RKO (cell line): ENCODE measurements around the gene TEK.

Experiments
- DNase-seq: peaks from one replicate; pipeline ENCODE4 v3.0.0-alpha.2; 2016; ENCODE audit warnings: low spot score

Gene TEK

GRCh38 chr9:27124151-27124550, 15.1 kb downstream of the TEK start:
- DNase-seq = no peak

DNA sequence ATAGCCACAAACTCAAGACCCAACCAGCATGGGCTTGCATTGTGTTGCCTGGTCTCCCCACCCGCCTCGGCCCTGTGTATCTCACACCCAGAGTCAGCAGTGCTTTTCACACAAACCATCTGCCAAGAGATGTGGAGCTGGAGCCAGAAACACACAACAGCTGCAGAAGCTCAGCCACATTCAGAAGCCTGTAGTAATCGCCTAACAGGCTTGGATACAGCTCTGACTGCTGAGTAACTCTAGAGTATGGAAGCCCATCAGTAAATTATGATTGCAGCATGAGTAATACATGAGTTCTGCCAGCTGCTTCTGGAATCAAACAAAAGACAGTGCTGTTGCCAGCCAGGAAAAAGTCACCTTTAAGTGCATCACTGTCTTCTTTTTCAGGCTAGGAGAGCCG, 16.0 kb downstream of the TEK start:
- peak; percentile 91 for DNase-seq

- DNase-seq = no peak
Measured at GRCh38 chr9:27125936-27126335, 16.9 kb downstream of the TEK start.

DNA sequence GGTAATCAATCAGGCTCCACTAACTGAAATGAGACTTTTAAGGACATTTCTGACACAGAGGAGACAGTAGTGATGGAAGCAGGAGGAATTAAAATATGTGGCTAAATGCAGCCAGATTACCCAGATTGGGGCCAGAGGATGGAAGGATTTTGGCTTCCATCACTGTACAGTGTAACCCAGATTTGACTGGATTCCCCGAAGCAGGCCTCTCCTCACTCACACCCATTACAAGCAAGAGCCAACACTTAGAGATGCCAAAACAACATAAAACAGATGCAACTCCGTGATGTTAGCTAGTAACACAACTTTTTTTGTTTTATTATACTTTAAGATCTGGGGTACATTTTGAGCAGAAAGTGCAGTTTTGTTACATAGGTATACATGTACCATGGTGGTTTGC, 17.6 kb downstream of the TEK start:
- no peak for DNase-seq

DNA sequence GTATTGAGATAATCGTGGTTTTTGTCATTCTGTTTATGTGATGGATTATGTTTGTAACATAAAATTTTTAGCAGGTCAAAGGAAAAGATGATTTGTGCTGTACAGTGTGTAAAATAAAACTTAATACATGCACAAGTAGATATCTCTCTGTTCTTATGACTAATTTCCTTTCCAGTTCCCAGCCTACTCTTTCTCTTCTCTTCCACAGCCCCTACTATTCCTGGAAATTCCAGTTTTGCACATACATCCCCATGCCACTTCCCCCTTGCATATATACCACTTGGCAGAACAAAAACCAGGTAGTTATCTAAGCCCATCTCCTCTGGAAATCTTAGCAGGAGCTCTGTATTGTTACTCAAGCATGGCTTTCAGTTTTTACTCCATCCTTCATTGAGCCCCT, 20.2 kb downstream of the TEK start:
- DNase-seq = no peak

DNA sequence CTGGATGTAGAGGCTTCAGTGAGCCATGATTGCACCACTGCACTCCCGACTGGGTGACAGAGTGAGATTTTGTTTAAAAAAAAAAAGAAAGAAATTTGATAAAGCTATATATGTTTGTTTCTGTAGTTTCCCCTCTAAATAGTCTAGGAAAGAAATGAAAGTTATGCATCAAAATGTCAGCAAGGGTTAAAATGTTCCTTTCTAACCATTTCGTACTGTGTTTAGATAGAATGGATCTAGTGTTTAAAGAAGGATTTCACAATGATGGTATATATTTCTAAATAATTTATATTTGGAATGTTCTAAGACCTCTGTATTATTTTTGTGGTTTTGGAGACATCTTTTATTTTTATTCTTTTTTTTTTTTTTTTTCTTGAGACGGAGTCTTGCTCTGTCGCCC, 22.7 kb downstream of the TEK start:
- no peak for DNase-seq

- no peak for DNase-seq
Measured at GRCh38 chr9:27133817-27134216, 24.8 kb downstream of the TEK start.

- no peak for DNase-seq
Measured at GRCh38 chr9:27142299-27142930, 33.4 kb downstream of the TEK start.

GRCh38 chr9:27145143-27145542, 36.1 kb downstream of the TEK start:
- no peak for DNase-seq

DNA sequence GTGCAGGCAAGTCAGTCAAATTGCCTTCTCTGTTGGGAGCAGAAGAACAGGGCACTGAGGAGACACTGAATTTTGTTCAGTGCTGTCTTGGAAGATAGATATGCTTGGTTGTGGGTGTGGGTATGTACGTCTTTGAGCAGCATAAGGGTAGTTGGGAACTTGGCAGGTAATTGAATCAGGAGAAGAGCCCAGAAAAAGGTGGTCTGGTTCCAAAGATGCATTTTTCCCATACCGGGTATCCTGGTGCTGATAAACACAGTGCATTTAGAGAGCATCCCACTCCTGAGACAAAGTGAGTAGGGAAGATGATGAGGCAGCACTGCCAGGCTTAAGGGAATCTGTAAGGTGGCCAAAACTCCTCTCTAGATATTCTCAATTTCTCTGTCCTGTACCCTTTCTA, 40.6 kb downstream of the TEK start:
- no peak for DNase-seq

GRCh38 chr9:27150746-27151406, 41.9 kb downstream of the TEK start:
- no peak for DNase-seq

- no peak for DNase-seq
Measured at GRCh38 chr9:27151693-27152404, 42.8 kb downstream of the TEK start.

DNA sequence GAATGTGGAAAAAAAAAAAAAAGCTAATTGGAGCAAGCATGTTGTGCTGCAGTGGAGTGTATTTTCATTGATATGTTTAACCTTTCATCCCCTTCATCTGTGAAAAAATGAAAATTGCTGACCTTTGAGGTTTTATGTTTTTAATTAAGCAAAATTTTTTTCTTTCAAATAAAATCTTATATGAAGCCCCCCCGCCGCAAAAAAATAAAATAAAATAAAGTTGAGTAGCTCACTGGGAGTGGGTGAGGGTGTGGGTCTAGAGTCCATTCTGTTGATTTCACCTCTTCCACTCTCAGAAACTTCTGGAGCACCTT, 43.3 kb downstream of the TEK start:
- no peak for DNase-seq

GRCh38 chr9:27154908-27155307, 45.9 kb downstream of the TEK start:
- no peak for DNase-seq

DNA sequence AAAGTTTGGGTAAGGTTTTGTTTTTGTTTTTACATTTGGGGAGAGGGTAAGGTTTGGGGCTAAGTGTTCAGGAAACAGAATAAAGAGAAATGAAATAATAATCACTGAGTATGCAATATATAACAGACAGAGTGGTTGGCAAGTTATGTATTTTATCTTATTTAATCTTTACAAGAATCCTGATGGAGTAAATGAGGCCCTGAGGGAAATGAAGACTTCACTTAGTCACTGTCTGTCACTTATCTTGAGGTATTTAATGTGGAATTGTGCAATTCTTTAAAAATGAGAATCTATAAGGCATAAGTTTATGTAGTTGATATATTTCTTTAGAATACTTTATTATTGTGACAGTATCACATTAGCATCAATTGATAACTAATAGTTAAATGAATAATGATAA, 48.1 kb downstream of the TEK start:
- DNase-seq = no peak

DNA sequence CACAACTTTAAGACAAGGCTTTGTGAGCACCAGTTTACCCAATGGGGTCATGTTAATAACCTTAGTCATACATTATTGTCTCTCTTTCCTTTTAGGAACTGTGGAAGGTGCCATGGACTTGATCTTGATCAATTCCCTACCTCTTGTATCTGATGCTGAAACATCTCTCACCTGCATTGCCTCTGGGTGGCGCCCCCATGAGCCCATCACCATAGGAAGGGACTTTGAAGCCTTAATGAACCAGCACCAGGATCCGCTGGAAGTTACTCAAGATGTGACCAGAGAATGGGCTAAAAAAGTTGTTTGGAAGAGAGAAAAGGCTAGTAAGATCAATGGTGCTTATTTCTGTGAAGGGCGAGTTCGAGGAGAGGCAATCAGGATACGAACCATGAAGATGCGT, 48.7 kb downstream of the TEK start:
- no peak for DNase-seq

- DNase-seq = no peak
Measured at GRCh38 chr9:27160636-27161035, 51.6 kb downstream of the TEK start.

DNA sequence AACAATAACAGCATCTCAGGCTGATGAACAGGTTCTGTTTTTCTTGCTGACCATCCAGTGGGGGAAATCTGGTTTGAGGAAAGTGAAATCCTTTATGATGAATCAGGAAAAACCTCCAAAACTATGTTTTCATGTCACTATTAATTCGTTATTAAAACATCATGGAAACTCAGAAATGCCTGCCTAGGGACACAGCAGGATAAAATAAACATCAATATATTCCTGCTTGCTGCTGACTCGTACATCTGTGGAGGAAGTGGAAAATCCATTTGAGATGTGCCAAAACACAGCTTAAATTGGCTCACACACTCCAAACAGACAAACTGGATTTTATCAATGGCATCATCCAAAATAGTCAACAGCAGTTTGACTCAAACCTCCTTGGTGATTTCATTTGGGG, 53.0 kb downstream of the TEK start:
- DNase-seq = no peak

DNA sequence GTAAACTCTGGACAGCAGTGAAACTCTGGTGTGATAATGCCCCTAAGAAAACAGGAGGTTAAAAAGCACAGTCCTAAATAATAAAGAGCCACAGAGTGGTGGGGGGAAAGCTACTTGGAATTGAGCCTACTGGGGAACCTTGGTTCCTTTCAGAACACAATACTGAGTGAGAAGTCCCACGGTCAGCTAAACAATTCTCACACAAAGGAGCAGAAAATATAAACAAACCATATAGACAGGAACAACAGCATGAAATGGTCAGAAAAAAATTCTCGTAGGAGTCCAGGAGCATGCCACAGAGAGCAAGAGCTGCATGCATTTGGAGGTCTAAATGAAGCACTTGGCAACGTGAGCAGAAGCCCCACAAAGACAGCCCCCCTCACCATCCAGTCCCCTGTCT, 56.0 kb downstream of the TEK start:
- DNase-seq = no peak

- DNase-seq = no peak
Measured at GRCh38 chr9:27165670-27166069, 56.6 kb downstream of the TEK start.

GRCh38 chr9:27168496-27168895, 59.5 kb downstream of the TEK start:
- DNase-seq = no peak

- DNase-seq = no peak
Measured at GRCh38 chr9:27168951-27169350, 59.9 kb downstream of the TEK start.

DNA sequence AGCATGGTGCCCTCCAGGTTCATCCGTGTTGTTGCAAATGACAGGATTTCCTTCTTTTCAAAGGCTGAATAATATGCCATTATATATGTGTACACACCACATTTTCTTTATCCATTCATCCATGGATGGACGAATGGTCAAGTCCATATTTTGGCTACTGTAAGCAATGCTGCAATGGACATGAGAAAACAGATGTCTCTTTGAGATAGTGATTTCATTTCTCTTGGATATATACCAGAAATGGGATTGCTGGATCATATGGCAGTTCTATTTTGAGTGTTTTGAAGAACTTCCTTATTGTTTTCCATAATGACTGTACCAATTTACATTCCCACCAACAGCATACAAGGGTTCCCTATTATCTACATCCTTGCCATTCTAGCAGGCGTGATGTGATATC, 67.9 kb downstream of the TEK start:
- DNase-seq = no peak
